GM12878 (cell line): ENCODE results near the gene SLC19A1. TPM values are rescaled to one million over a fixed set of nuclear protein-coding genes. Genes with fewer than 3 reads are reported as not detected.

Source experiments
- ATAC-seq: fragments of 200-7000 bp; cut with Tn5 transposase; 3 replicates; pipeline ENCODE4 v1.9.1; 2020; ENCODE audit warnings: mild to moderate bottlenecking, moderate library complexity
- BruUV-seq: library from RNA; stranded (reverse); fragments of 400-500 nt; replicated peaks from 2 replicates; lab custom pipeline; 2021; lab: Mats Ljungman, UMichigan
- CTCF ChIA-PET: fragments of 300-600 bp; sonication (Branson Sonifier 250); formaldehyde crosslinking; extraction: SDS; loops from one replicate; lab custom pipeline; 2021; ENCODE audit warnings: inconsistent platforms; lab: Yijun Ruan, JAX
- POLR2A ChIA-PET: fragments of 350-600 bp; formaldehyde crosslinking; extraction: SDS; loops from one replicate; lab custom pipeline; 2021; ENCODE audit warnings: inconsistent platforms; lab: Charles Lee
- RAD21 ChIA-PET: fragments of 300-600 bp; sonication (Branson Sonifier 250); formaldehyde crosslinking; loops from one replicate; lab custom pipeline; 2023; ENCODE audit warnings: antibody characterized with exemption; ENCODE audit not compliant: unreplicated experiment; lab: Charles Lee
- SMC1A ChIA-PET: fragments of 300-600 bp; sonication (Branson Sonifier 250); formaldehyde crosslinking; loops from one replicate; lab custom pipeline; 2023; ENCODE audit not compliant: unreplicated experiment, uncharacterized antibody; lab: Charles Lee
- DNase-seq: peaks from one replicate; pipeline ENCODE4 v3.0.0-alpha.2; 2011; ENCODE audit warnings: low read depth, low spot score
- FAIRE-seq: peaks from 3 replicates; lab custom pipeline; 2011; peaks lifted over from hg19 to GRCh38; lab: Jason Lieb, UNC
- H2AFZ ChIP-seq: 2 replicates; pipeline ENCODE4 v1.6.0; 2011; ENCODE audit warnings: low read depth, low read length, control low read depth; ENCODE audit not compliant: control insufficient read depth
- H3K27ac ChIP-seq: 2 replicates; pipeline ENCODE4 v1.5.1; 2011; ENCODE audit warnings: control low read depth; ENCODE audit not compliant: control insufficient read depth, insufficient read depth
- H3K27me3 ChIP-seq, 2 experiments: replicated peaks in 1 of 2; 2 replicates each; pipeline versions ENCODE4 v1.6.0 to v1.6.1; 2011; ENCODE audit warnings: low read length in 1 of 2; ENCODE audit not compliant: control insufficient read depth in 2 of 2, insufficient read depth in 2 of 2
- H3K36me3 ChIP-seq, 2 experiments: 2 replicates each; pipeline ENCODE4 v1.5.1; 2011; ENCODE audit warnings: low read length in 1 of 2; ENCODE audit not compliant: control insufficient read depth in 2 of 2, insufficient read depth in 2 of 2
- H3K4me1 ChIP-seq: 2 replicates; pipeline ENCODE4 v1.6.1; 2011; ENCODE audit warnings: mild to moderate bottlenecking, low read length, moderate library complexity, mixed read lengths; ENCODE audit not compliant: control insufficient read depth, insufficient read depth
- H3K4me2 ChIP-seq: 2 replicates; pipeline ENCODE4 v1.6.0; 2011; ENCODE audit warnings: control low read depth; ENCODE audit not compliant: control insufficient read depth, insufficient read depth
- H3K4me3 ChIP-seq: fragments of 200-600 bp; sonication (generic); 2 replicates; pipeline ENCODE4 v1.5.1; 2016
- H3K79me2 ChIP-seq: 2 replicates; pipeline ENCODE4 v1.6.0; 2011; ENCODE audit warnings: low read length; ENCODE audit not compliant: control insufficient read depth, insufficient read depth
- H3K9ac ChIP-seq: 2 replicates; pipeline ENCODE4 v1.8.0; 2011; ENCODE audit warnings: low read length, control low read depth, mixed read lengths; ENCODE audit not compliant: control insufficient read depth, insufficient read depth
- H3K9me3 ChIP-seq: replicated peaks from 3 replicates; pipeline ENCODE4 v1.5.1; 2011; ENCODE audit warnings: mild to moderate bottlenecking, low read length; ENCODE audit not compliant: control insufficient read depth, insufficient read depth
- H4K20me1 ChIP-seq: 2 replicates; pipeline ENCODE4 v1.6.0; 2011; ENCODE audit not compliant: control insufficient read depth, insufficient read depth
- CBX5 ChIP-seq: sonication (generic); IDR thresholded peaks from 2 replicates; pipeline ENCODE4 v1.6.1; 2016; ENCODE audit warnings: low read depth, moderate library complexity, mild to moderate bottlenecking, inconsistent platforms
- EED ChIP-seq: sonication (generic); IDR thresholded peaks from 2 replicates; pipeline ENCODE4 v1.6.1; 2016; ENCODE audit warnings: antibody characterized with exemption, low read depth
- FOS ChIP-seq: IDR thresholded peaks from 3 replicates; pipeline ENCODE4 v1.6.1; 2011; ENCODE audit warnings: borderline replicate concordance; ENCODE audit not compliant: insufficient read length; ENCODE audit errors: extremely low read depth
- IKZF2 ChIP-seq, 2 experiments: fragments of 450-650 bp; IDR thresholded peaks; 2 replicates each; pipeline ENCODE4 v1.6.1; 2017; ENCODE audit warnings: mild to moderate bottlenecking in 2 of 2, moderate library complexity in 2 of 2
- JUND ChIP-seq: IDR thresholded peaks from 2 replicates; pipeline ENCODE4 v1.6.1; 2012; ENCODE audit warnings: low read depth, mild to moderate bottlenecking, low read length, improper control_type of control experiment, moderate library complexity
- KDM1A ChIP-seq: fragments of 200-600 bp; sonication (generic); IDR thresholded peaks from 2 replicates; pipeline ENCODE4 v1.6.1; 2016; ENCODE audit warnings: borderline replicate concordance
- KLF5 ChIP-seq: fragments of 450-650 bp; IDR thresholded peaks from 2 replicates; pipeline ENCODE4 v1.6.1; 2014; ENCODE audit warnings: mild to moderate bottlenecking; ENCODE audit not compliant: partially characterized antibody
- MEF2A ChIP-seq: IDR thresholded peaks from 2 replicates; pipeline ENCODE4 v1.6.1; 2011; ENCODE audit warnings: low read depth, mild to moderate bottlenecking, low read length, moderate library complexity; ENCODE audit not compliant: insufficient read depth
- NBN ChIP-seq: fragments of 450-650 bp; IDR thresholded peaks from 2 replicates; pipeline ENCODE4 v1.6.1; 2016
- NFIC ChIP-seq: IDR thresholded peaks from 2 replicates; pipeline ENCODE4 v1.6.1; 2012; ENCODE audit warnings: low read depth, mild to moderate bottlenecking, inconsistent platforms, low read length, moderate library complexity
- POLR2A ChIP-seq: IDR thresholded peaks from 2 replicates; pipeline ENCODE4 v1.6.1; 2011; ENCODE audit warnings: low read depth, mild to moderate bottlenecking, low read length
- RELB ChIP-seq: fragments of 450-650 bp; IDR thresholded peaks from 2 replicates; pipeline ENCODE4 v1.6.1; 2017; ENCODE audit warnings: low read depth, mild to moderate bottlenecking, moderate library complexity
- RUNX3 ChIP-seq: IDR thresholded peaks from 2 replicates; pipeline ENCODE4 v1.6.1; 2012; ENCODE audit warnings: low read length, inconsistent platforms
- SMAD1 ChIP-seq: fragments of 450-650 bp; IDR thresholded peaks from 2 replicates; pipeline ENCODE4 v1.6.1; 2018; ENCODE audit warnings: mild to moderate bottlenecking, low read depth; ENCODE audit not compliant: partially characterized antibody
- SMC3 ChIP-seq: IDR thresholded peaks from 2 replicates; pipeline ENCODE4 v1.6.1; 2011; ENCODE audit warnings: low read length, improper control_type of control experiment, borderline replicate concordance
- SREBF1 ChIP-seq: IDR thresholded peaks from 2 replicates; pipeline ENCODE4 v1.6.1; 2012; ENCODE audit warnings: mild to moderate bottlenecking, low read length
- TAF1 ChIP-seq: IDR thresholded peaks from 2 replicates; pipeline ENCODE4 v1.6.1; 2011; ENCODE audit warnings: mild to moderate bottlenecking, low read depth, low read length, borderline replicate concordance
- TARDBP ChIP-seq: IDR thresholded peaks from 2 replicates; pipeline ENCODE4 v1.6.1; 2016; ENCODE audit warnings: borderline replicate concordance
- ZBTB4 ChIP-seq: fragments of 450-650 bp; formaldehyde crosslinking; IDR thresholded peaks from 2 replicates; pipeline ENCODE4 v1.4.0; 2022; ENCODE audit warnings: mild to moderate bottlenecking, moderate library complexity
- ZNF207 ChIP-seq: fragments of 450-650 bp; IDR thresholded peaks from 2 replicates; pipeline ENCODE4 v1.6.1; 2014; ENCODE audit warnings: antibody characterized with exemption, mild to moderate bottlenecking, borderline replicate concordance
- ZNF384 ChIP-seq: IDR thresholded peaks from 2 replicates; pipeline ENCODE4 v1.6.1; 2012; ENCODE audit warnings: low read depth, mild to moderate bottlenecking, low read length, improper control_type of control experiment, borderline replicate concordance
- WGBS: methylation state at CpG from one replicate; pipeline ENCODE4 v1.1.6; 2016; ENCODE audit warnings: low lambda C conversion rate; ENCODE audit not compliant: insufficient replicate concordance, insufficient coverage; ENCODE audit errors: missing lambda C conversion rate; 5-methylcytosine and 5-hydroxymethylcytosine counted together
- in situ Hi-C: fragments of 300-500 bp; cut with MboI; formaldehyde crosslinking; loops from 9 replicates; pipeline ENCODE4 v1.14.3; 2018; ENCODE audit warnings: mixed read lengths
- intact Hi-C: fragments of 100-400 bp; cut with micrococcal nuclease; formaldehyde crosslinking; loops from one replicate; pipeline ENCODE4 v1.14.2; 2022; ENCODE audit not compliant: unreplicated experiment
- polyA plus RNA-seq, 11 experiments: library from polyadenylated mRNA; depleted of rRNA in 4 of 11; unstranded in 6 of 11; stranded (reverse) in 5 of 11; fragments of >200 nt; fragmentation: Nextera tagmentation in 4 of 11; fragmentation: Illumina TruSeq in 1 of 11; extraction: Ambion mirVana in 4 of 11; extraction: Trizol in 1 of 11; gene quantifications; 1 replicate in 1 of 11; 2 replicates in 10 of 11; pipeline versions ENCODE4 v1.2.1 to v1.2.3, GENCODE V29; 2011 to 2016; ENCODE audit warnings: inconsistent platforms in 2 of 11, missing spikeins in 2 of 11, low read depth in 1 of 11
- total RNA-seq, 4 experiments: library from RNA; depleted of rRNA in 3 of 4; stranded (reverse); fragments of >200 nt in 3 of 4; fragmentation: Illumina TruSeq in 1 of 4; extraction: Trizol in 1 of 4; gene quantifications; 2 replicates each; pipeline versions ENCODE4 v1.2.1 to v1.2.3, GENCODE V29; 2013 to 2021

SLC19A1 gene
- total and polyA plus RNA-seq, 10 of the 15 experiments (the other 5 are each of a cell fraction or from before 2014, with no cell fraction given), result 0.42 to 49.7 (median 12.2) TPM

GRCh38 chr21:45554477-45555175 lies 12.4 kb upstream of the SLC19A1 start:
- Histone ChIP-seq H3K9me3 (no peaks in the 10 kb centered on the region), H2AFZ (peak overlapping the region; percentile 57), H3K27ac (peak overlapping the region; percentile 67), H3K79me2 (peaks cover 2% of the 10 kb centered on the region), H3K36me3 (no peaks in the 10 kb centered on the region), H3K9ac (peak overlapping the region; percentile 72), H3K27me3 (no peaks in the 10 kb centered on the region; a peak in 1 of 4 replicates), H3K4me2 (peak overlapping the region; percentile 68; the same call in 1 of the 2 replicates), H3K4me1 (peaks cover 30% of the 10 kb centered on the region), H4K20me1 (no peaks in the 10 kb centered on the region), H3K4me3 (peak overlapping the region; percentile 78)
- no TSS peak for BruUV-seq
- intact Hi-C loops, result no loop called here
- ATAC-seq, result peak; percentile 61
- in situ Hi-C loops, result loop anchor here (5.0 kb wide), 2 partner anchors 43 to 263 kb away; no protein-coding TSS in a partner anchor
- ChIA-PET SMC1A (no interaction called here), RAD21 (interaction anchor here (0.7 to 3.4 kb wide), 3 partner anchors 38 to 265 kb away, joined by 3 to 42 read pairs (median 5); no protein-coding TSS in a partner anchor), CTCF (interaction anchor here (0.9 kb wide), 1 partner anchor 41 kb away, joined by 3 read pairs; no protein-coding TSS in a partner anchor), POLR2A (no interaction called here)
- DNase-seq, result peak; percentile 23
- 1% methylated on average over 32 of the region's 53 CpGs for WGBS
- peak; percentile 70 for FAIRE-seq
- TF ChIP-seq FOS (no peak), TARDBP (no peak), IKZF2 (IDR thresholded peaks at IDR 0.05) (peak; percentile 37 to 38; a peak in 2 of 4 replicates), SREBF1 (no peak), SMAD1 (no peak), ZBTB4 (no peak), SMC3 (peak; percentile 53; the same call in 1 of the 2 replicates), POLR2A (peak; percentile 75), KDM1A (no peak), JUND (no peak), CBX5 (no peak), ZNF384 (no peak), NBN (peak; percentile 67), TAF1 (no peak), KLF5 (no peak), RELB (peak; percentile 66; the same call in 1 of the 2 replicates), MEF2A (0 out of 2 replicates have a peak, but pooled peaks have one; percentile 3), ZNF207 (peak; percentile 65; the same call in 1 of the 2 replicates), EED (peak; percentile 39; the same call in 1 of the 2 replicates), RUNX3 (0 out of 2 replicates have a peak, but pooled peaks have one; percentile 23), NFIC (no peak)
